GM12878 (cell line): ENCODE data around the gene ATG5. TPM values are rescaled to one million over a fixed set of nuclear protein-coding genes. Genes with fewer than 3 reads are reported as not detected.

Experiments
- ATAC-seq: fragments of 200-7000 bp; cut with Tn5 transposase; 3 replicates; pipeline ENCODE4 v1.9.1; 2020; ENCODE audit warnings: mild to moderate bottlenecking, moderate library complexity
- BruUV-seq: library from RNA; stranded (reverse); fragments of 400-500 nt; replicated peaks from 2 replicates; lab custom pipeline; 2021; lab: Mats Ljungman, UMichigan
- CTCF ChIA-PET: fragments of 300-600 bp; sonication (Branson Sonifier 250); formaldehyde crosslinking; extraction: SDS; loops from one replicate; lab custom pipeline; 2021; ENCODE audit warnings: inconsistent platforms; lab: Yijun Ruan, JAX
- POLR2A ChIA-PET: fragments of 350-600 bp; formaldehyde crosslinking; extraction: SDS; loops from one replicate; lab custom pipeline; 2021; ENCODE audit warnings: inconsistent platforms; lab: Charles Lee
- RAD21 ChIA-PET: fragments of 300-600 bp; sonication (Branson Sonifier 250); formaldehyde crosslinking; loops from one replicate; lab custom pipeline; 2023; ENCODE audit warnings: antibody characterized with exemption; ENCODE audit not compliant: unreplicated experiment; lab: Charles Lee
- SMC1A ChIA-PET: fragments of 300-600 bp; sonication (Branson Sonifier 250); formaldehyde crosslinking; loops from one replicate; lab custom pipeline; 2023; ENCODE audit not compliant: unreplicated experiment, uncharacterized antibody; lab: Charles Lee
- DNase-seq: peaks from one replicate; pipeline ENCODE4 v3.0.0-alpha.2; 2011; ENCODE audit warnings: low read depth, low spot score
- FAIRE-seq: peaks from 3 replicates; lab custom pipeline; 2011; peaks lifted over from hg19 to GRCh38; lab: Jason Lieb, UNC
- H2AFZ ChIP-seq: 2 replicates; pipeline ENCODE4 v1.6.0; 2011; ENCODE audit warnings: low read depth, low read length, control low read depth; ENCODE audit not compliant: control insufficient read depth
- H3K27ac ChIP-seq: 2 replicates; pipeline ENCODE4 v1.5.1; 2011; ENCODE audit warnings: control low read depth; ENCODE audit not compliant: control insufficient read depth, insufficient read depth
- H3K27me3 ChIP-seq, 2 experiments: replicated peaks in 1 of 2; 2 replicates each; pipeline versions ENCODE4 v1.6.0 to v1.6.1; 2011; ENCODE audit warnings: low read length in 1 of 2; ENCODE audit not compliant: control insufficient read depth in 2 of 2, insufficient read depth in 2 of 2
- H3K36me3 ChIP-seq, 2 experiments: 2 replicates each; pipeline ENCODE4 v1.5.1; 2011; ENCODE audit warnings: low read length in 1 of 2; ENCODE audit not compliant: control insufficient read depth in 2 of 2, insufficient read depth in 2 of 2
- H3K4me1 ChIP-seq: 2 replicates; pipeline ENCODE4 v1.6.1; 2011; ENCODE audit warnings: mild to moderate bottlenecking, low read length, moderate library complexity, mixed read lengths; ENCODE audit not compliant: control insufficient read depth, insufficient read depth
- H3K4me2 ChIP-seq: 2 replicates; pipeline ENCODE4 v1.6.0; 2011; ENCODE audit warnings: control low read depth; ENCODE audit not compliant: control insufficient read depth, insufficient read depth
- H3K4me3 ChIP-seq: fragments of 200-600 bp; sonication (generic); 2 replicates; pipeline ENCODE4 v1.5.1; 2016
- H3K79me2 ChIP-seq: 2 replicates; pipeline ENCODE4 v1.6.0; 2011; ENCODE audit warnings: low read length; ENCODE audit not compliant: control insufficient read depth, insufficient read depth
- H3K9ac ChIP-seq: 2 replicates; pipeline ENCODE4 v1.8.0; 2011; ENCODE audit warnings: low read length, control low read depth, mixed read lengths; ENCODE audit not compliant: control insufficient read depth, insufficient read depth
- H3K9me3 ChIP-seq: replicated peaks from 3 replicates; pipeline ENCODE4 v1.5.1; 2011; ENCODE audit warnings: mild to moderate bottlenecking, low read length; ENCODE audit not compliant: control insufficient read depth, insufficient read depth
- H4K20me1 ChIP-seq: 2 replicates; pipeline ENCODE4 v1.6.0; 2011; ENCODE audit not compliant: control insufficient read depth, insufficient read depth
- BHLHE40 ChIP-seq, 2 experiments: fragments of 450-650 bp in 1 of 2; IDR thresholded peaks; 2 replicates each; pipeline ENCODE4 v1.6.1; 2011 to 2017; ENCODE audit warnings: low read depth in 2 of 2, borderline replicate concordance in 1 of 2, improper control_type of control experiment in 1 of 2, low read length in 1 of 2, mild to moderate bottlenecking in 1 of 2
- CHD1 ChIP-seq: IDR thresholded peaks from 2 replicates; pipeline ENCODE4 v1.6.1; 2012; ENCODE audit warnings: low read depth, low read length, improper control_type of control experiment
- DPF2 ChIP-seq: fragments of 450-650 bp; IDR thresholded peaks from 2 replicates; pipeline ENCODE4 v1.6.1; 2017; ENCODE audit warnings: mild to moderate bottlenecking
- RAD51 ChIP-seq: fragments of 450-650 bp; IDR thresholded peaks from 2 replicates; pipeline ENCODE4 v1.6.1; 2016; ENCODE audit warnings: moderate library complexity, mild to moderate bottlenecking, inconsistent platforms
- RB1 ChIP-seq: fragments of 450-650 bp; formaldehyde crosslinking; IDR thresholded peaks from 2 replicates; pipeline ENCODE4 v1.6.1; 2017; ENCODE audit warnings: mild to moderate bottlenecking, borderline replicate concordance
- REST ChIP-seq: IDR thresholded peaks from 2 replicates; pipeline ENCODE4 v1.6.1; 2012; ENCODE audit warnings: mild to moderate bottlenecking, low read depth, low read length
- SMAD1 ChIP-seq: fragments of 450-650 bp; IDR thresholded peaks from 2 replicates; pipeline ENCODE4 v1.6.1; 2018; ENCODE audit warnings: mild to moderate bottlenecking, low read depth; ENCODE audit not compliant: partially characterized antibody
- SMAD5 ChIP-seq: IDR thresholded peaks from 2 replicates; pipeline ENCODE4 v1.6.1; 2016; ENCODE audit warnings: antibody characterized with exemption, low read depth
- STAT3 ChIP-seq: IDR thresholded peaks from 2 replicates; pipeline ENCODE4 v1.6.1; 2011; ENCODE audit warnings: low read depth, low read length, improper control_type of control experiment
- SUZ12 ChIP-seq: fragments of 200-600 bp; sonication (generic); IDR thresholded peaks from one replicate; pipeline ENCODE4 v1.6.1; 2018; ENCODE audit warnings: antibody characterized with exemption, mild to moderate bottlenecking; ENCODE audit not compliant: unreplicated experiment
- TBL1XR1 ChIP-seq: IDR thresholded peaks from 2 replicates; pipeline ENCODE4 v1.6.1; 2012; ENCODE audit warnings: low read depth, low read length, improper control_type of control experiment
- USF2 ChIP-seq: IDR thresholded peaks from 2 replicates; pipeline ENCODE4 v1.6.1; 2011; ENCODE audit warnings: low read depth, low read length, improper control_type of control experiment, borderline replicate concordance
- ZBTB33 ChIP-seq: fragments of 450-650 bp; IDR thresholded peaks from 2 replicates; pipeline ENCODE4 v1.6.1; 2017; ENCODE audit warnings: mild to moderate bottlenecking
- ZZZ3 ChIP-seq: IDR thresholded peaks from 2 replicates; pipeline ENCODE4 v1.6.1; 2011; ENCODE audit warnings: low read depth; ENCODE audit not compliant: control insufficient read depth, insufficient read length
- WGBS: methylation state at CpG from one replicate; pipeline ENCODE4 v1.1.6; 2016; ENCODE audit warnings: low lambda C conversion rate; ENCODE audit not compliant: insufficient replicate concordance, insufficient coverage; ENCODE audit errors: missing lambda C conversion rate; 5-methylcytosine and 5-hydroxymethylcytosine counted together
- in situ Hi-C: fragments of 300-500 bp; cut with MboI; formaldehyde crosslinking; loops from 9 replicates; pipeline ENCODE4 v1.14.3; 2018; ENCODE audit warnings: mixed read lengths
- intact Hi-C: fragments of 100-400 bp; cut with micrococcal nuclease; formaldehyde crosslinking; loops from one replicate; pipeline ENCODE4 v1.14.2; 2022; ENCODE audit not compliant: unreplicated experiment
- polyA plus RNA-seq, 11 experiments: library from polyadenylated mRNA; depleted of rRNA in 4 of 11; unstranded in 6 of 11; stranded (reverse) in 5 of 11; fragments of >200 nt; fragmentation: Nextera tagmentation in 4 of 11; fragmentation: Illumina TruSeq in 1 of 11; extraction: Ambion mirVana in 4 of 11; extraction: Trizol in 1 of 11; gene quantifications; 1 replicate in 1 of 11; 2 replicates in 10 of 11; pipeline versions ENCODE4 v1.2.1 to v1.2.3, GENCODE V29; 2011 to 2016; ENCODE audit warnings: inconsistent platforms in 2 of 11, missing spikeins in 2 of 11, low read depth in 1 of 11
- total RNA-seq, 4 experiments: library from RNA; depleted of rRNA in 3 of 4; stranded (reverse); fragments of >200 nt in 3 of 4; fragmentation: Illumina TruSeq in 1 of 4; extraction: Trizol in 1 of 4; gene quantifications; 2 replicates each; pipeline versions ENCODE4 v1.2.1 to v1.2.3, GENCODE V29; 2013 to 2021
- TF ChIP-seq, protein P1 (sequence below): fragments of 450-650 bp; IDR thresholded peaks from 2 replicates; pipeline ENCODE4 v1.6.1; 2016; ENCODE audit warnings: mild to moderate bottlenecking

Gene ATG5
- total and polyA plus RNA-seq, 10 of the 15 experiments (the other 5 are each of a cell fraction or from before 2014, with no cell fraction given): 12.9 to 51.8 (median 23.9) TPM

GRCh38 chr6:106212576-106212975, 113.0 kb downstream of the ATG5 start:
- TF ChIP-seq BHLHE40 (IDR thresholded peaks at IDR 0.05; ENCODE audit: borderline replicate concordance in 1 of 2, low read depth in 2 of 2, low read length in 1 of 2): no peak
- TF ChIP-seq SUZ12: no peak
- TF ChIP-seq DPF2: no peak
- TF ChIP-seq ZBTB33: no peak
- no peak for TF ChIP-seq RAD51
- TF ChIP-seq SMAD1: no peak
- TF ChIP-seq, protein P1, sequence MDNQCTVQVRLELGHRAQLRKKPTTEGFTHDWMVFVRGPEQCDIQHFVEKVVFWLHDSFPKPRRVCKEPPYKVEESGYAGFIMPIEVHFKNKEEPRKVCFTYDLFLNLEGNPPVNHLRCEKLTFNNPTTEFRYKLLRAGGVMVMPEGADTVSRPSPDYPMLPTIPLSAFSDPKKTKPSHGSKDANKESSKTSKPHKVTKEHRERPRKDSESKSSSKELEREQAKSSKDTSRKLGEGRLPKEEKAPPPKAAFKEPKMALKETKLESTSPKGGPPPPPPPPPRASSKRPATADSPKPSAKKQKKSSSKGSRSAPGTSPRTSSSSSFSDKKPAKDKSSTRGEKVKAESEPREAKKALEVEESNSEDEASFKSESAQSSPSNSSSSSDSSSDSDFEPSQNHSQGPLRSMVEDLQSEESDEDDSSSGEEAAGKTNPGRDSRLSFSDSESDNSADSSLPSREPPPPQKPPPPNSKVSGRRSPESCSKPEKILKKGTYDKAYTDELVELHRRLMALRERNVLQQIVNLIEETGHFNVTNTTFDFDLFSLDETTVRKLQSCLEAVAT: no peak
- no peak for TF ChIP-seq TBL1XR1
- TF ChIP-seq CHD1: no peak
- TF ChIP-seq STAT3: no peak
- TF ChIP-seq ZZZ3: no peak
- TF ChIP-seq RB1: no peak
- no peak for TF ChIP-seq REST
- no peak for TF ChIP-seq USF2
- TF ChIP-seq SMAD5: no peak
- TF ChIP-seq, all 136 proteins: peak for 0
- FAIRE-seq (no peak), ATAC-seq (no peak), DNase-seq (no peak)
- Histone ChIP-seq H3K79me2 (no peaks in the 10 kb centered on the region), H3K9ac (no peak overlapping the region), H2AFZ (no peak overlapping the region), H3K4me3 (no peak overlapping the region), H3K27ac (no peak overlapping the region), H3K4me2 (no peak overlapping the region), H3K9me3 (peaks cover 3% of the 10 kb centered on the region; the same call in 1 of the 3 replicates), H3K27me3 (no peaks in the 10 kb centered on the region), H4K20me1 (no peaks in the 10 kb centered on the region), H3K4me1 (no peaks in the 10 kb centered on the region), H3K36me3 (no peaks in the 10 kb centered on the region)
- RAD21 ChIA-PET: interaction anchor here (1.0 to 2.1 kb wide), 5 partner anchors 30 to 783 kb away, joined by 4 to 6 read pairs (median 4); no protein-coding TSS in a partner anchor
- CTCF ChIA-PET: interaction anchor here (0.6 to 6.1 kb wide), 5 partner anchors 10 to 790 kb away, joined by 3 to 62 read pairs (median 3); no protein-coding TSS in a partner anchor
- in situ Hi-C loops (no loop called here), intact Hi-C loops (no loop called here)
- no TSS peak for BruUV-seq
- SMC1A ChIA-PET: interaction anchor here (0.8 to 5.7 kb wide), 20 partner anchors 7 to 754 kb away, joined by 3 to 60 read pairs (median 4); no protein-coding TSS in a partner anchor
- POLR2A ChIA-PET: no interaction called here
- WGBS: 97% methylated on average over 5 of the region's 5 CpGs
